DOHH2 (cell line): ENCODE data around the gene STIP1.
A peak's percentile ranks its signal among the peaks of the same experiment; 100 is the strongest.

Experiments used
- H3F3A ChIP-seq: fragments of 200-600 bp; sonication (generic), shearing (Covaris generic); 2 replicates; pipeline ENCODE4 v1.6.0; 2016; ENCODE audit warnings: antibody characterized with exemption, mild to moderate bottlenecking; ENCODE audit not compliant: control insufficient read depth, insufficient read depth
- H3K27ac ChIP-seq: fragments of 200-600 bp; sonication (generic); 2 replicates; pipeline ENCODE4 v1.5.1; 2014; ENCODE audit warnings: low read depth, mild to moderate bottlenecking, low read length, moderate library complexity
- H3K27me3 ChIP-seq: fragments of 200-600 bp; sonication (generic); 2 replicates; pipeline ENCODE4 v1.6.1; 2014; ENCODE audit warnings: mild to moderate bottlenecking, low read length, mixed read lengths; ENCODE audit not compliant: control insufficient read depth
- H3K36me3 ChIP-seq: fragments of 200-600 bp; sonication (generic); 2 replicates; pipeline ENCODE4 v1.6.1; 2014; ENCODE audit warnings: mild to moderate bottlenecking, low read length, moderate library complexity, mixed read lengths; ENCODE audit not compliant: control insufficient read depth
- H3K4me1 ChIP-seq: fragments of 200-600 bp; sonication (generic); 2 replicates; pipeline ENCODE4 v1.6.1; 2014; ENCODE audit warnings: mild to moderate bottlenecking, low read length, mixed read lengths; ENCODE audit not compliant: control insufficient read depth
- H3K4me2 ChIP-seq: fragments of 200-600 bp; sonication (generic); 2 replicates; pipeline ENCODE4 v1.6.0; 2014; ENCODE audit warnings: mild to moderate bottlenecking, low read length, moderate library complexity
- H3K4me3 ChIP-seq: fragments of 200-600 bp; sonication (generic); 2 replicates; pipeline ENCODE4 v1.5.1; 2014; ENCODE audit warnings: mild to moderate bottlenecking, low read length, mixed read lengths
- H3K79me2 ChIP-seq: fragments of 200-600 bp; sonication (generic); 2 replicates; pipeline ENCODE4 v1.6.1; 2014; ENCODE audit warnings: mild to moderate bottlenecking, low read length, mixed read lengths; ENCODE audit not compliant: control insufficient read depth
- H3K9me2 ChIP-seq: fragments of 200-600 bp; sonication (generic); replicated peaks from 2 replicates; pipeline ENCODE4 v1.6.1; 2014; ENCODE audit warnings: mild to moderate bottlenecking, low read length, mixed read lengths; ENCODE audit not compliant: control insufficient read depth
- H3K9me3 ChIP-seq: fragments of 200-600 bp; sonication (generic); 2 replicates; pipeline ENCODE4 v1.6.1; 2014; ENCODE audit warnings: antibody characterized with exemption, low read length, mixed read lengths; ENCODE audit not compliant: control insufficient read depth, insufficient read depth
- H4K20me1 ChIP-seq: fragments of 200-600 bp; sonication (generic); 2 replicates; pipeline ENCODE4 v1.6.0; 2014; ENCODE audit warnings: low read depth, mild to moderate bottlenecking, antibody characterized with exemption, low read length, moderate library complexity; ENCODE audit not compliant: control insufficient read depth, insufficient read depth
- EZH2phosphoT487 ChIP-seq: fragments of 200-600 bp; sonication (generic); IDR thresholded peaks from 2 replicates; pipeline ENCODE4 v1.6.1; 2017; ENCODE audit warnings: borderline replicate concordance, mild to moderate bottlenecking, antibody characterized with exemption, low read length, moderate library complexity, mixed read lengths
- TF ChIP-seq, protein P1 (sequence below): fragments of 200-600 bp; sonication (generic); IDR thresholded peaks from one replicate; pipeline ENCODE4 v1.5.1; 2014; ENCODE audit warnings: antibody characterized with exemption, mild to moderate bottlenecking, low read depth, low read length; ENCODE audit not compliant: poor library complexity, severe bottlenecking

The STIP1 gene

GRCh38 chr11:64232967-64233315, 47.0 kb downstream of the STIP1 start:
- Histone ChIP-seq H3K79me2 (peaks cover 36% of the 10 kb centered on the region), H3K4me2 (no peak overlapping the region), H3K4me1 (peaks cover 77% of the 10 kb centered on the region)

GRCh38 chr11:64233913-64234586, 48.1 kb downstream of the STIP1 start, which contains the start of gene VEGFB:
Gene VEGFB, plus strand, starts transcription at chr11:64234584. Its CDS starts 250 bp downstream, at chr11:64234834.
- H3K4me1 ChIP-seq: peaks cover 78% of the 10 kb centered on the region
- peak within 1 kb of the TSS; percentile 44 for H3K27ac ChIP-seq

More at GRCh38 chr11:64232967-64233315, 47.0 kb downstream of the STIP1 start:
- Histone ChIP-seq H3K27me3 (no peaks in the 10 kb centered on the region), H3F3A (peaks cover 29% of the 10 kb centered on the region), H3K9me2 (no peaks in the 10 kb centered on the region), H3K36me3 (peaks cover 29% of the 10 kb centered on the region), H3K9me3 (no peaks in the 10 kb centered on the region), H3K4me3 (no peak overlapping the region), H4K20me1 (no peaks in the 10 kb centered on the region; the same call in 1 of the 2 replicates), H3K27ac (no peak overlapping the region)
- TF ChIP-seq EZH2phosphoT487: no peak
- TF ChIP-seq, protein P1, sequence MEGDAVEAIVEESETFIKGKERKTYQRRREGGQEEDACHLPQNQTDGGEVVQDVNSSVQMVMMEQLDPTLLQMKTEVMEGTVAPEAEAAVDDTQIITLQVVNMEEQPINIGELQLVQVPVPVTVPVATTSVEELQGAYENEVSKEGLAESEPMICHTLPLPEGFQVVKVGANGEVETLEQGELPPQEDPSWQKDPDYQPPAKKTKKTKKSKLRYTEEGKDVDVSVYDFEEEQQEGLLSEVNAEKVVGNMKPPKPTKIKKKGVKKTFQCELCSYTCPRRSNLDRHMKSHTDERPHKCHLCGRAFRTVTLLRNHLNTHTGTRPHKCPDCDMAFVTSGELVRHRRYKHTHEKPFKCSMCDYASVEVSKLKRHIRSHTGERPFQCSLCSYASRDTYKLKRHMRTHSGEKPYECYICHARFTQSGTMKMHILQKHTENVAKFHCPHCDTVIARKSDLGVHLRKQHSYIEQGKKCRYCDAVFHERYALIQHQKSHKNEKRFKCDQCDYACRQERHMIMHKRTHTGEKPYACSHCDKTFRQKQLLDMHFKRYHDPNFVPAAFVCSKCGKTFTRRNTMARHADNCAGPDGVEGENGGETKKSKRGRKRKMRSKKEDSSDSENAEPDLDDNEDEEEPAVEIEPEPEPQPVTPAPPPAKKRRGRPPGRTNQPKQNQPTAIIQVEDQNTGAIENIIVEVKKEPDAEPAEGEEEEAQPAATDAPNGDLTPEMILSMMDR: no peak

GRCh38 chr11:64234647-64235379, 48.8 kb downstream of the STIP1 start:
- H3K4me1 ChIP-seq: peaks cover 78% of the 10 kb centered on the region
- no peaks in the 10 kb centered on the region for H3K27me3 ChIP-seq
- peak overlapping the region; percentile 90 for H3K4me3 ChIP-seq
- H3K9me3 ChIP-seq: no peaks in the 10 kb centered on the region
- peak overlapping the region; percentile 44 for H3K27ac ChIP-seq
- peaks cover 36% of the 10 kb centered on the region for H3F3A ChIP-seq
- H3K36me3 ChIP-seq: peaks cover 35% of the 10 kb centered on the region
- peak overlapping the region; percentile 98 for H3K4me2 ChIP-seq
- H4K20me1 ChIP-seq: no peaks in the 10 kb centered on the region; the same call in 1 of the 2 replicates
- TF ChIP-seq, protein P1: no peak
- TF ChIP-seq EZH2phosphoT487: no peak
- H3K9me2 ChIP-seq: no peaks in the 10 kb centered on the region
- peaks cover 27% of the 10 kb centered on the region for H3K79me2 ChIP-seq

More at GRCh38 chr11:64233913-64234586, 48.1 kb downstream of the STIP1 start, which contains the start of gene VEGFB:
- Histone ChIP-seq H3K36me3 (peaks cover 38% of the 10 kb centered on the region), H3K4me2 (peak within 1 kb of the TSS; percentile 98), H3F3A (peaks cover 37% of the 10 kb centered on the region), H3K27me3 (no peaks in the 10 kb centered on the region), H4K20me1 (no peaks in the 10 kb centered on the region; the same call in 1 of the 2 replicates), H3K9me3 (no peaks in the 10 kb centered on the region), H3K9me2 (no peaks in the 10 kb centered on the region), H3K4me3 (peak within 1 kb of the TSS; percentile 90), H3K79me2 (peaks cover 33% of the 10 kb centered on the region)
- TF ChIP-seq, protein P1: no peak
